GM03348 (cell line): Measurements from ENCODE around the gene DGKQ.
A peak's percentile ranks its signal among the peaks of the same experiment; 100 is the strongest.

Experiments used
- DNase-seq: peaks from one replicate; pipeline ENCODE4 v3.0.0; 2012; ENCODE audit warnings: low spot score

The DGKQ gene

GRCh38 chr4:995311-996026 lies 22.1 kb upstream of the DGKQ start:
- DNase-seq: no peak

DNA sequence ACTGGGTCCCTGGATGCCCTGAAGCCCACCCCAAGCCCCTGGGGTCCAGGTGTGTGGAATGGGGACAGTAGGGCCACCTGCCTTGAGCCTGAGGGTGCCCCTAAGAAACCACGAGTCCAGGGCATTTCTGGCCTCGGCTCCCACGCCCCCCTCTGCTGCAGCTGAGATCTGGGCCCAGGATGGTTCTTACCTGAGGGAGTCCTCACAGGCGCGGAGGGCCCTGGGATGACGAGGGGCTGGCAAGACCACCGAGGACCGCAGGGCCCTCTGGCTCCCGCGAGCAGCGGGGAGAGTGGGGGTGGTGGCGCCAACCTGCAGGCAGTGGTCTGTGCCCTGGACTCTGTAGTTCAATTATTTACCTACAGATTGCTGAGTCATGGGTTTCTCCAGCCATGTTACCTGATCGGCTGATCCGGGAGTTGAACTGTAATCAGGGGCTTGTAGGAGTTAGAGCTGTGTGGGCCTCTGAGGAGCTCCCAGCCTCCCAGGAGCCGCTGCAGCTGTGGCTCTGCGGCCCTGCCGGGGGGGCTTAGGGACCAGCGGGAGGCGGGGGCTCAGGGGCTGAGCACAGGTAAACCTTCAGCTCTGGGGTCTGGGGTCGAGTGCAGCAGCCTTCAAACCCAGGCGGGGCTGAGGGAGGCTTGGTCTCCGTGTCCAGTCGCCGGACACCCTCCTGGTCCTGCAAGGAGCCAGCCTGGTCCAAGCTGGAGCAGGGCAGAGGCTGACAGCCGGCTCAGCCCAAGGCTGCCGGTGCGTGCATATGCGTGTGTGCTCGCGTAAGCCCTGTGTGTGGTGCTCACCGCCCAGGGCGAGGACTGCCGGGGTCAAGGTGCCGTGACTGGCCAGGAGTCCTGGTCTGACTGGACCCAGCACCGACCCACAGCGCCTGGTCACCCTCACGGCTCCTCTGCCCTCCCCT lies 20.0 kb upstream of the DGKQ start, which contains the start of gene SLC26A1:
Gene SLC26A1 (minus strand): TSS at position 294 of the 919 bp plus-strand sequence. CDS start 1,701 bp downstream, outside the sequence.
- no peak for DNase-seq

- no peak for DNase-seq
Observed at GRCh38 chr4:992297-993110, 19.1 kb upstream of the DGKQ start.

- DNase-seq: no peak
Observed at GRCh38 chr4:991451-992296, 18.3 kb upstream of the DGKQ start.

DNA sequence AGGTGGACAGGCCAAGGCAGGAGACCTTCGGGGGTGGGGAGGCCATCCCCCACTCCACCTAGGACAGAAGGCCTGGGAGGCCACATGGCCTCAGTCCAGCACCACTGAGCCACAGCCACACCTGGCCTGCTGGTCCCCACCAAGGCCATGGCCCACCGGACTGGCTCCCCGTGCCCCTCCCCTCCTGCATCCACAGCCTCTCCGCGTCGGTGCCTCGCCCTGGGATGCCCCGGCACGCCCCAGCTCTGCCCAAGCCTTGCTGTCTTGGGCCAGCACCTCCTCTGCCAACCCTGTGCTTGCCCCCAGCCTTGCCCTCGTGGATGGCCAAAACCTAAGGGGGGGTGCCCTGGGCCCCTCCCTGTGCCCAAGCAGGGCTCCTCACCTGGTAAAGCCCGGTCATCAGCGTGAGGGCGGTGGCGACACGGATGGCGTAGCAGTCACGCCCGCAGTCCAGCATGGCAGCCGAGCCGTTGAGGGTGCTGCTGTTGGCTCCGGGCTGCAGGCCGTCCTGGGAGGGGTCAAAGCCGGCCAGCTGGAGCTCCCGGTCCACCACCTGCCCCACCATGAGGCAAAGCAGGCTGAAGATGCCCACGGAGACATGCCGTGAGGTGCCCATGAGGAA lies 17.5 kb upstream of the DGKQ start:
- no peak for DNase-seq

DNA sequence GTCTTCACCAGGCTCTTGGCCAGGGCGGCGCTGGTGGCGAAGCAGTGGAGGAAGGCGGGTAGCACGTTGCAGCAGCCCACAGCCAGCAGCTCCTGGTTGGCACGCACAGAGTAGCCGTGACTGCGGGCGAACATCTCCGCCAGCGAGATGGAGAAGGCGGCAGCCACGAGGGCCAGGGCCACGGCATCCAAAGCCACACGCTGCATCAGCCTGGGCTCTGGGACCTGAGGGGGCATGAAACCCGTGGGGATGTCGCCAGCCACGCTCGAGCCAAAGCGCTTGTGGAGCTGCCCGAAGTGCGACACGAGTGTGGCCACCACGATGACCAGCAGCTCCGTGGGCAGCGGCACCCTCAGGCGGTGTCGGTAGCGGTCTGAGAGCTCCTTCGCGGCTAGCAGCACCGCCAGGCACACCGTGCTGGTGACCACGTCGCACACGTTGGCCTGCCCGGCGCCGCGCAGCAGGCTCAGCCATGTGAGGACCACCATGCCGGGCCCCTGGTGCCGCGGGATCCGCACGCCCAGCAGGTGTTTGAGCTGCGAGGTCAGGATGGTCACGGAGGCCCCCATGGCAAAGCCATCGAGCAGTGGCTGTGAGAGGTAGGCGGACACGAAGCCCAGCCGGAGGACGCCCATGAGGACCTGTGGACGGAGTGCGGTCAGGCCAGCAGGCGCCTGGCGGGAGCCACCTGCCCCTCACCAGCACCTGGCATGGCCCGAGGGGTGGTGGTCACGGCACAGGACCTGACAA lies 16.5 kb upstream of the DGKQ start:
- DNase-seq: no peak

DNA sequence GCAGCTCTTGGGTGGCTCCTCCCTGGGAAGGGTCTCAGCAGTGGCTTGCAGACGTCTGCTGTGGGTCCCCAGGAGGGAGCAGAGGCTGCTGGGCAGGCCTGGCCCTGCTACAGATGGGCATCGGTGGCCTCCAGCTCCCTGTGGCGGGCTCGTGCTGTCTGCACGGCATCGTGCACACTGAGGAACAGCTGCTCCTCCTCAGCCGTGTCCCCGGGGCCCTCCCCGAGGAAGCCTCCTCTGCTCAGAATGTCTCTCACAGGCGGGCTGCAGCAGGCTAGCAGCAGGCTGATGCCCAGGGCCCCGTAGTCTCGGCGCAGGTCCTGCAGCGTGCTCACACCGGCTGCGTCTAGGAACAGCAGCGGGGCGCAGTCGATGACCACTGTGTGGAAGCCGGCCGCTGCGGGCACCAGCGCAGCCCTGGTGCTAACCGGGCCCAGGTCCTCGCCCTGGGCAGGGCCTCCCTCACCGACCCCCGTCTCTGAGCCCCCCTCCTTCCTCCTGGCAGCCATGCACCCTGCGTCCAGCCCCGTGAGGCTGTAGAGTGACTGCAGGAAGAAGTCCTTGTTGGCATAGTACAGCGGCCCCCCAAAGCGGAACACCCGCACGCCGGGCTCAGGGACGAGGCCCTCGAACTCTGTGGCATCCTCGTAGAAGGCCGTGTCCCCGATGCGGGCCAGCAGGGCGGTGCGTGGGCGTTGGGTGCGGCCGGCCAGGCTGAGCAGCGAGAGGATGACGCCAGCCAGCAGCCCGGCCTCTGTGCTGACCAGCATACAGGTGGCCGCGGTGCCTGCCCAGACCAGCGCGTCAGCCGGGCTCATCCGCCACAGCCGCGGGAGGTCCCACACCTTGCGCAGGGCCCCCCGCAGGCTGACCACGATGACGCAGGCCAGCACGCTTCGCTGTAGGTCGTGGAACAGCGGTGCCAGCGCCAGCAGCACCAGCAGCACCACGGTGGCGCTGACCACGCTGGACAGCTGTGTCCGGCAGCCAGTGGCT lies 15.7 kb upstream of the DGKQ start:
- no peak for DNase-seq

- peak; percentile 76 for DNase-seq
Observed at GRCh38 chr4:987624-988513, 14.5 kb upstream of the DGKQ start.

- peak; percentile 96 for DNase-seq
Observed at GRCh38 chr4:986879-987623, 13.7 kb upstream of the DGKQ start, which contains the start of gene IDUA. Gene IDUA, plus strand, starts transcription at chr4:987044. Its CDS starts 41 bp downstream, at chr4:987085.

DNA sequence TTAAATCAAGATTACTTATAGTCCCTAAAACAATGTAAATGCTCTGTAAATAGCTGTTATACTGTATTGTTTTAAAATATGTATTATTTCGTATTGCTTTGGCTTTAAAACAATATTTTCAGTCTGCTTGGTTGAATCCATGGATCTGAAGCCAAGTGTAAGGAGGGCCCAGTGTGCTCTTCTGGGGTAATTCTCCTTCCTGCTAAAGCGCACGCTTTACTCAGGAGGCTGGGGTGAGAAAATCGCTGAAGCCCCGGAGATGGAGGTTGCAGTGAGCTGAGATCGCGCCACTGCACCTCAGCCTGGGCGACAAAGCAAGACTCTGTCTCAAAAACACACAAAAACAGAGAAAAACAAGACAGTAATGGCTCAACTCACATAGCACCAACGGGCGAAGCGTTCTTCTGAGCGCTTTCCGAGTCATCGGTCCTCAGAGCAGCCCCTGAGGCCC lies 13.1 kb upstream of the DGKQ start:
- no peak for DNase-seq

DNA sequence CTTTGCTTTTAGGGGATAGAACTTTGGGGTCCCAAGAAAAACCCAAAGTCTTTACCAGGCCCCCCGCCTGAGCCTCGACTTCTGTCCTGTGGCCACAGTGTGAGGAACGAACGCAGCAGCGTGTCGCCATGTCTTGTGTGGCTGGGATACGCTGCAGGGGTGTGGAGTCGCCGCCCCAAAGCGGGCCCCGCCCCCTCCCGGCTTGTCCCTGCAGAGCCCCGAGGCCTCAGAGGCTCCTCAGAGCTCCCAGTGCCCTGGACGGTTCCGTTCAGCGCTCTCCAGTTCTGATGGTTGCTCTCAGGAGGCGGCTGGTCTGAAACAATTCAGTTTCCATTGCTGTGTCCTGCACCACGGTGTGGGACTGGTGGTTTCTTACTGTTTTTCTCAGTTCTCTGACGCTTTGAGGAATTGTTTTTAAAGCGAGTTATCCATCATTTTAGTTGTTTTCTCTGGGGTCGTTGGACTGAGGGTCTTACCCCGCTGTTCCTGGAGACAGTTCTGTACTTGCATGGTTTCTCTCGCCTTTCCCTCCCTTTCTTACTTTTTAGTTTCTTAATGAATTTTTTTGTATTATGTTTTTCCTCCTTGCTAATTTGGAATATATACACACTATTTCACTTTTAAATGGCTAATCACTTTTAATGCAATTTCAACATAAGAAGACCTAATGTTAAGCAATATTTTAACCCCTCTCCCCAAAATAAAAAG lies 11.9 kb upstream of the DGKQ start:
- peak; percentile 80 for DNase-seq

DNA sequence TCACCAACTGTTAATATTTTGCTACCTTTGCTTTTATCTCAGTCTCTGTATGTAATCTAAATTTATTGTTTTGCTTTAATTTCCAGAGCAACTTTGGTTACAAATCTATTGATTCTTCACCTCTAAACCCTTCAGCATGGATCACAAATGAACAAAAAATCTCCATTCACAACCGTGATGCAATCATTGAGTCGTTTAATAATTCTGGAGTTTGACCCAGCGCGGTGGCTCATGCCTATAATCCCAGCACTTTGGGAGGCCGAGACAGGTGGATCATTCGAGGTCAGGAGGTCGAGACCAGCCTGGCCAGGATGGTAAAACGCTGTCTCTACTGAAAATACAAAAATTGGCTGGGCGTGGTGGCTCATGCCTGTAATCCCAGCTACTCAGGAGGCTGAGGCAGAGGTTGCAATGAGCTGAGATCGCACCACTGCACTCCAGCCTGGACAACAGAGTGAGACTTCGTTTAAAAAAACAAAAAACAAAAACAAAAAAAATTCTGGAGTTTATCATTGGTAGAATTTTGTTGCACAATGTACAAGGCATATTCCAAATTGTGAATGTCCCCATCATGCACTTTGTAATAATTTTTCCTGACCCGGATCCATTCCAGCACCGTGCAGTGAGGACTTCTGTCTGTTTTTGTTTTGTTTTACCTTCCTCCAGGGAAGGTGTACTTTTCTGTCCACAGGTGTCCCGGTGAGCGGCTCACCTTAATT lies 11.1 kb upstream of the DGKQ start:
- DNase-seq: no peak

DNA sequence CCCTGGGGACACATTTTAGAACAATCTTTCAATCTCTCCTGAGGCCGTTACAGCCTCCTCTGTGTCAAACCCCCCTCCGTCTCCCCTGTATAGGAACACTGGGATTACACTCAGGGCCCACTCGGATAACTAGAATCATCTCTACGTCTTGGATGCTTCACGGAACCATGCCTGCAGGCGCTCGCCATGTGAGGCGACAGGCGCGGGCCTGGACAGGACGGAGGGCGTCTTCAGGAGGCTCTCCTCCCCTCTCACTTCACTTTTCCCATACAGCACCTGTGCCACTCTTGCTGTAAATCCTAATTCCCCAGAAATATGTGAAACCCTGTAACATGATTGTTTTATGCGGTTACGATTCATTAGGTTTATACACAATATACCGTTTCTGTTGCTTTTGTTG lies 9.4 kb upstream of the DGKQ start:
- DNase-seq: no peak

- DNase-seq: no peak
Observed at GRCh38 chr4:982291-982690, 8.9 kb upstream of the DGKQ start.

- peak; percentile 60 for DNase-seq
Observed at GRCh38 chr4:978957-979701, 5.8 kb upstream of the DGKQ start.
